ENCODE data around the gene SLC44A5. TPM values are rescaled to one million over a fixed set of nuclear protein-coding genes. Genes with fewer than 3 reads are reported as not detected.

Gene SLC44A5
- total RNA-seq, 1 experiment from 2014 or later: 2.4 TPM

DNA sequence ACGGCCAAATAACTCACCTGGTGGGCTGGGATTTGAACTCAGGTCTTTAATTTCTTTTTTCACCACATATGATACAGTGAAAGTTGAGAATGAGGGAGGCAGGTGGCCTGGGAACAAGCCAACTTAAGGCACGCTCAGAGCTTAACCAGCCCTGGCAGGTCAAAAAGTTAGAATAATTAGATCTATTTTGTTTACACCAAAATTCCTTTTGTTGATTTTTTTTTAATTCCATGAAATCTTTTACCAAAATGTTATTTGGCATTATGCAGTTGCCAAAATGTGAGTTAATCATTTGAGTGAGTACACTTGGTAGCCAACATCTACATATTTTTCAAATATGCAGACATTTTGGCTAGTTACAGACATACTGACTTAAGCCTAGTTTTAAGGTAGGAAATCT, 439.9 kb downstream of the SLC44A5 start:
- no peak overlapping the region for H3K27ac Mint-ChIP-seq
- H3K9me3 Mint-ChIP-seq: peaks cover 0 to 8% of the 10 kb centered on the region in 2 experiments; a peak in 2 of 5 replicates
- no peak overlapping the region for H3K4me3 Mint-ChIP-seq
- H3K18ac ChIP-seq (ENCODE audit: insufficient read length, low read depth, low read length): no peak overlapping the region
- H3K4ac ChIP-seq (ENCODE audit: low read depth, low read length): no peak overlapping the region
- no peak overlapping the region for H3T11ph ChIP-seq (ENCODE audit: low read length)
- no peak overlapping the region for H2AFZ ChIP-seq (ENCODE audit: low read length)
- H3K27me3 Mint-ChIP-seq (ENCODE audit: low read depth): no peaks in the 10 kb centered on the region
- no peak overlapping the region for H4K5ac ChIP-seq (ENCODE audit: insufficient read length, low read depth, low read length)
- H2BK20ac ChIP-seq (ENCODE audit: low read depth, low read length, poor library complexity, severe bottlenecking): no peak overlapping the region
- no peaks in the 10 kb centered on the region for H4K20me1 ChIP-seq (ENCODE audit: control insufficient read depth, insufficient read depth, insufficient read length)
- H3K4me1 Mint-ChIP-seq: peaks cover 0 to 4% of the 10 kb centered on the region in 2 experiments; a peak in 1 of 4 replicates
- H3K27me3 ChIP-seq (ENCODE audit: insufficient read depth, low read length): no peaks in the 10 kb centered on the region
- no peak overlapping the region for H2BK120ac ChIP-seq (ENCODE audit: low read depth, low read length, poor library complexity, severe bottlenecking)
- no peak overlapping the region for H3K14ac ChIP-seq (ENCODE audit: insufficient read depth, low read length)
- no peak overlapping the region for H3K23ac ChIP-seq (ENCODE audit: insufficient read length, low read depth, low read length)
- no peak overlapping the region for H3K9ac ChIP-seq (ENCODE audit: extremely low read depth, insufficient read length, low read length)
- no CpG with 5 or more reads among the region's 2 CpGs for WGBS (ENCODE audit: extremely low coverage, insufficient read length, low lambda C conversion rate)
- no peak overlapping the region for H3K4me2 ChIP-seq (ENCODE audit: insufficient read depth, insufficient read length, low read length)
- H3K4me1 ChIP-seq (ENCODE audit: insufficient read depth, low read length): no peaks in the 10 kb centered on the region
- no peaks in the 10 kb centered on the region for H3K79me2 ChIP-seq (ENCODE audit: insufficient read depth, low read length)
- no peak for DNase-seq
- H4K8ac ChIP-seq (replicated peaks; ENCODE audit: insufficient read length, low read depth, low read length): no peak overlapping the region
- no peaks in the 10 kb centered on the region for H3K9me3 ChIP-seq (ENCODE audit: control insufficient read depth, low read depth, low read length)
- no peak overlapping the region for H2BK12ac ChIP-seq (ENCODE audit: insufficient read length, low read depth, low read length)
- no peaks in the 10 kb centered on the region for H3K23me2 ChIP-seq (ENCODE audit: insufficient read length, low read depth, low read length, poor library complexity, severe bottlenecking)
- no peaks in the 10 kb centered on the region for H3K36me3 Mint-ChIP-seq (ENCODE audit: insufficient read depth in 1 of 3, low read depth in 3 of 3)
- no peaks in the 10 kb centered on the region for H3K79me1 ChIP-seq (ENCODE audit: insufficient read depth, low read depth, low read length, poor library complexity, severe bottlenecking)
- no peak overlapping the region for H3K27ac ChIP-seq (ENCODE audit: insufficient read length, low read depth, low read length)
- no peak overlapping the region for H4K91ac ChIP-seq (ENCODE audit: insufficient read length, low read depth, low read length)
- H3K56ac ChIP-seq (ENCODE audit: insufficient read length, low read depth, low read length): no peak overlapping the region
- H2BK5ac ChIP-seq (ENCODE audit: insufficient read length, low read length): no peak overlapping the region
- no peak overlapping the region for H2BK15ac ChIP-seq (ENCODE audit: low read depth, low read length)
- TF ChIP-seq, protein P1, sequence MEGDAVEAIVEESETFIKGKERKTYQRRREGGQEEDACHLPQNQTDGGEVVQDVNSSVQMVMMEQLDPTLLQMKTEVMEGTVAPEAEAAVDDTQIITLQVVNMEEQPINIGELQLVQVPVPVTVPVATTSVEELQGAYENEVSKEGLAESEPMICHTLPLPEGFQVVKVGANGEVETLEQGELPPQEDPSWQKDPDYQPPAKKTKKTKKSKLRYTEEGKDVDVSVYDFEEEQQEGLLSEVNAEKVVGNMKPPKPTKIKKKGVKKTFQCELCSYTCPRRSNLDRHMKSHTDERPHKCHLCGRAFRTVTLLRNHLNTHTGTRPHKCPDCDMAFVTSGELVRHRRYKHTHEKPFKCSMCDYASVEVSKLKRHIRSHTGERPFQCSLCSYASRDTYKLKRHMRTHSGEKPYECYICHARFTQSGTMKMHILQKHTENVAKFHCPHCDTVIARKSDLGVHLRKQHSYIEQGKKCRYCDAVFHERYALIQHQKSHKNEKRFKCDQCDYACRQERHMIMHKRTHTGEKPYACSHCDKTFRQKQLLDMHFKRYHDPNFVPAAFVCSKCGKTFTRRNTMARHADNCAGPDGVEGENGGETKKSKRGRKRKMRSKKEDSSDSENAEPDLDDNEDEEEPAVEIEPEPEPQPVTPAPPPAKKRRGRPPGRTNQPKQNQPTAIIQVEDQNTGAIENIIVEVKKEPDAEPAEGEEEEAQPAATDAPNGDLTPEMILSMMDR (conservative IDR thresholded peaks at IDR 0.05): no peak
- no peak overlapping the region for H2AK5ac ChIP-seq (ENCODE audit: insufficient read length, low read length)
